Activated T-cell treated with anti-CD3 and anti-CD28 coated beads, Interleukin-2, amount 50 U/mL, for 24 hours (primary cell): Measurements from ENCODE around the gene KIF26B.
"Not testable (repeated sequence)": the region's sequence is repeated elsewhere in the genome, so short reads cannot be mapped to it uniquely, and the experiment has no call there.

Source experiments
- DNase-seq: peaks from one replicate; pipeline ENCODE4 v3.0.0-alpha.2; 2020
- H3K27ac Mint-ChIP-seq: 2 replicates; pipeline ENCODE4 v1.8.0; 2020; ENCODE audit warnings: mild to moderate bottlenecking, mixed read lengths
- H3K27me3 Mint-ChIP-seq: 2 replicates; pipeline ENCODE4 v1.8.0; 2020; ENCODE audit warnings: mixed read lengths
- H3K36me3 Mint-ChIP-seq: 2 replicates; pipeline ENCODE4 v1.8.0; 2020; ENCODE audit warnings: low read depth, mixed read lengths
- H3K4me1 Mint-ChIP-seq: 2 replicates; pipeline ENCODE4 v1.8.0; 2020; ENCODE audit warnings: low read depth, mixed read lengths
- H3K4me3 Mint-ChIP-seq: 2 replicates; pipeline ENCODE4 v1.8.0; 2020; ENCODE audit warnings: mild to moderate bottlenecking, moderate library complexity, mixed read lengths
- H3K9me3 Mint-ChIP-seq: 2 replicates; pipeline ENCODE4 v1.8.0; 2020; ENCODE audit warnings: mixed read lengths

The KIF26B gene

DNA sequence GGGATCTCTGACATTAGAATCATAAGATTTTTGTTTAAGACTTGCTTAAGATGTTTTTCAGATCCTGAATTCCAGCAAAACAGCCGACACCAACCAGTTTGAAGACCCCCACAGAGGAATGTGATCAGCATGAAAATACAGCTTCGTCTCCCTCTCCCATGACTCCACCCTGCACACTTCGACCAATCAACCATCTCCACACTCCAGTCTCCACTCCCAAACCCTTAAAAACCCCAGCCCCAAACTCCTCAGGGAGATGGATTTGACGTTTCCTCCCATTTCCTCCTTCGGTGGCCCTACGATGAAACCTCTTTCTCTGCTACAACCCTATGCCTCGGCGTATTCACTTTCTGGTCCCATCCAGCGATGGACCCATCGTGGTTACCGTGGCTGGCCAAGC is 30.1 kb upstream of the KIF26B start:
- H3K9me3 Mint-ChIP-seq: no peaks in the 10 kb centered on the region
- no peak overlapping the region for H3K4me3 Mint-ChIP-seq
- H3K4me1 Mint-ChIP-seq: no peaks in the 10 kb centered on the region
- H3K27ac Mint-ChIP-seq: no peak overlapping the region
- H3K36me3 Mint-ChIP-seq: no peaks in the 10 kb centered on the region
- H3K27me3 Mint-ChIP-seq: peaks cover 12% of the 10 kb centered on the region
- DNase-seq: no peak

DNA sequence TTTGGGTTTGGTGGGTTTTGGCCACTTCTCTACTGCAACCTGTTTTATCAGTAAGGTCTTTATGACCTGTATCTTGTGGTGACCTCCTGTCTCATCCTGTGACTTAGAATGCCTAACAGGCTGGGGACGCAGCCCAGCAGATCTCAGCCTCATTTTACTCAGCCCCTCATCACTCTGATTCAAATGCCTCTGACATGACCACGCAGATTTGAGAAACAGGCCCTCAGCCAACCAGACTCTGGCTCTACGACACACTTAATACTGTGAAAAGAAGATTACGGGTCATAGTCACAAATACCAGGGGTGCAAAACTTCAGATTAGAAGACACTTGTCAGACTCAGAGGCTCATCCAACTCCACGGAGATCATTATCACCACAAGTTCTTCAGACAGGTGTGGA is 28.3 kb upstream of the KIF26B start:
- no peak for DNase-seq
- Mint-ChIP-seq H3K36me3 (no peaks in the 10 kb centered on the region), H3K4me3 (no peak overlapping the region), H3K27ac (no peak overlapping the region), H3K4me1 (no peaks in the 10 kb centered on the region), H3K9me3 (no peaks in the 10 kb centered on the region), H3K27me3 (peaks cover 21% of the 10 kb centered on the region)

DNA sequence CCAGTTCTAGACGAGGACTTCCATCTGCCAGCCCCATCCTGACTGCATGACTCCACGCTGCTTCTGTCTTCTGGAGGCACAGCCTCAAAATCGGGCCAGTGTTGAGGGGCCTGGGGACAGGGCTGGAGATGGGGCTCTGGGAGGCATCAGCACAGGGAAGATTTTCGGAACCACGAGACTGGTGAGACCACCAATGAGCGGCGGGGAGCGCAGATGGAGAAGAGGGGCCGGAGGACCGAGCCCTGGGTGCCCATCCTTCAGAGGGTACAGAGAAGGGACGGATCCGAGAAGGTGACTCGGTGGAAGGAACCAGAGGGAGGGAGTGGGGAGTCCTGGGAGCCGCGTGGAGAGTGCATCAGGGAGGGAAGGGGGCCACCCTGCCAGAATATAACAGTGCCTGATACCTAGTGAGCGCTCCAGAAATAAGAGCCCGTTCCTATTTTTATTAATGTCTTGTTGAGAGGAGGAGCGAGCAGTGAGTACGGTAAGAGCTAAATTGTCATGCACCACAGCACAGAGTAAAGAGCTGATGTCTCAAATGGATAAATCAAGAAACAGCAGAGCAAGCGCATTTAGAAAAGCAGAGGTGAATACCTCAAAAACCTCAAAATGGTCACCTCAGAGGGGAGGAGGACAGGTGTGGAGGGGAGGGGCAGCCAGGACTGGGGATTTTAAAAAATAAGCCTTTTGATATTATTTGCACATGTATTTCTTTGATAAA is 26.2 kb upstream of the KIF26B start:
- no peaks in the 10 kb centered on the region for H3K36me3 Mint-ChIP-seq
- H3K4me3 Mint-ChIP-seq: no peak overlapping the region
- peaks cover 21% of the 10 kb centered on the region for H3K27me3 Mint-ChIP-seq
- DNase-seq: no peak
- no peaks in the 10 kb centered on the region for H3K9me3 Mint-ChIP-seq
- no peaks in the 10 kb centered on the region for H3K4me1 Mint-ChIP-seq
- no peak overlapping the region for H3K27ac Mint-ChIP-seq

DNA sequence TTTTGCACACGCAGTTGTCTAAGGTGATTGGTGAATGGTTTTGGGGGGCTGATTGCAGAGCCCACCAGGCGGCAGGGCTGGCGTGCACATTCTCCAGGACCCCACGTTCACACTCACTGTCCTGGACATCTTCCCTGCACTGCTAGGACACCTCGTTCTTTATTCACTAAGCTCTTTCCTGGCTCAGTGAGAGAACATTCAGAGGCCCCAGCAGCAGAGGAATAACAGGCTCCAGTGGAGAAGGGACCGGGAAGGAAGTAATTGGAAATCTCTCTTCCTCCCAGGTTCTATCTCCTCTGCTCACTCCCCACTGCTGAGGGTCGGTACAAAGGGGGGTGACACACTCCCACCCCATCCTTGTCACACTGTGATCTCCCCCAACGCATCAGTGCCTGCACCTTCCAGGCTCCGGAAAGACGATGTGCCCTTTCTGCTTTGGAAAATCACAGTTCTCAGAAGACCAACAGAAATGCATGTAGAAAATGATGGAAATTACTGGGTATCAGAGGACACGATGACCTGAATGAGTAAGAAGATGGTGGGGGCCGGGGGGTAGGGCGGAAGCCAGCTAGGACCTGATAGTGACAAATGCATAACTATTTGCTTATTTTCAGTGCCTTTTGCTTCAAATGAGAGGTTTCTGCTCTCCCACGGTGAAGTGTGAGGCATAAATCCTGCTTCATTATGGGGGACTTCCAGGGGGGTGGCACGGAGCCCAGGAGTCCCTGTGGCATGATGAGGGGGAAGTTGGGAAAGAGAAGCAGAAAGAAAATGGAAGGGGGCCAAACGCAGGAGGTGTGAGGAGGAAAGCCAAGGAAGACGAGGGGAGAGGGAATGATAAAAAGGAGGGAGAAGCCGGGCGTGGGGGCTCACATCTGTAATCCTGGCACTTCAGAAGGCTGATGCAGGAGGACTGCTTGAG is 25.2 kb upstream of the KIF26B start:
- Mint-ChIP-seq H3K27ac (no peak overlapping the region), H3K4me3 (no peak overlapping the region), H3K9me3 (no peaks in the 10 kb centered on the region), H3K36me3 (no peaks in the 10 kb centered on the region), H3K4me1 (no peaks in the 10 kb centered on the region), H3K27me3 (peaks cover 21% of the 10 kb centered on the region)
- DNase-seq: no peak

DNA sequence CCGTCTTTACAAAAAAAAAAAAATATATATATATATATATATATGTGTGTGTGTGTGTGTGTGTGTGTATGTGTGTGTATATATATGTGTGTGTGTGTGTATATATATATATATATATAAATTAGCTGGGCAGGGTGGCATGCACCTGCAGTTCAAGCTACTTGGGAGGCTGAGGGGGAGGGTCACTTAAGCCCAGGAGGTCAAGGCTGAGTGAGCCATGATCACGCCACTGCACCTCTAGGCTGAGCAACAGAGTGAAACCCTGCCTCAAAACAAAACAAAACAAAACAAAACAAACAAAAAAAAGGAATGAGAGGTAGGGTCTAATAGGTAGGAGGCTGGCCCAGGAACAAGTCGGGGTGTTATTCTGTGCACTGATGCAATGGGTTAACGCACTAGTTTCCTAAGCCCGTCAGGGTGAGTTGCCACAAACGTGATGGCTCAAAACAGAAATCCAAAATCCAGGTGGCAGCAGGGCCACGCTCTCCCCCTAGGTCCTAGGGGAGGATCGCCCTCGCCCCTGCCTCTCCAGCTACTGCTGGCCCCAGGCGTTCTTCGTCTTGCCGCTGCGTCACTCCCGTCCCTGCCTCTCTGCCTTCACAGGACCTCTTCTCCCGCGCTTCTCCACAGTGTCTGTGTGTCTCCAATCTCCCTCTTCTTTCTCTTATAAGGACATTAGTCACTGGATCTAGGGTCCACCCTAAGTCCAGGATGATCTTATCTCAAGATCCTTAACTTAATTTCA is 24.3 kb upstream of the KIF26B start:
- peaks cover 21% of the 10 kb centered on the region for H3K27me3 Mint-ChIP-seq
- not testable (repeated sequence) for H3K9me3 Mint-ChIP-seq, H3K36me3 Mint-ChIP-seq, H3K4me3 Mint-ChIP-seq, DNase-seq, H3K27ac Mint-ChIP-seq, H3K4me1 Mint-ChIP-seq

DNA sequence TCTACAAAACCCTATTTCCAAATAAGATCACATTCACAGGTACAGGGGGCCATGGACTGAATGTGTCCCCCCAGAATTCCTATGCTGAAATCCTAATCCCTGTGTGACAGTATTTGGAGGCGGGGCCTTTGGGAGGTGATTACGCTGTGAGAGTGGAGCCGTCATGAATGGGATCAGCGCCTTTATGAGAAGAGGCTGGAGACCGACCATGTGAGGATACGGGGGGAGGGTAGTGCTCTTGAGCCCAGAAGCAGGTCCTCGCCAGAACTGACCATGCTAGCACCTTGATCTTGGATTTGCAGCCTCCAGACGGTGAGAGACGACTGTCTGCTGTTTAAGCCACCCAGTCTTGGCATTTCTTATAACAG is 23.8 kb upstream of the KIF26B start:
- no peak overlapping the region for H3K4me3 Mint-ChIP-seq
- H3K9me3 Mint-ChIP-seq: no peaks in the 10 kb centered on the region
- H3K27ac Mint-ChIP-seq: no peak overlapping the region
- no peak for DNase-seq
- peaks cover 21% of the 10 kb centered on the region for H3K27me3 Mint-ChIP-seq
- H3K36me3 Mint-ChIP-seq: no peaks in the 10 kb centered on the region
- no peaks in the 10 kb centered on the region for H3K4me1 Mint-ChIP-seq

DNA sequence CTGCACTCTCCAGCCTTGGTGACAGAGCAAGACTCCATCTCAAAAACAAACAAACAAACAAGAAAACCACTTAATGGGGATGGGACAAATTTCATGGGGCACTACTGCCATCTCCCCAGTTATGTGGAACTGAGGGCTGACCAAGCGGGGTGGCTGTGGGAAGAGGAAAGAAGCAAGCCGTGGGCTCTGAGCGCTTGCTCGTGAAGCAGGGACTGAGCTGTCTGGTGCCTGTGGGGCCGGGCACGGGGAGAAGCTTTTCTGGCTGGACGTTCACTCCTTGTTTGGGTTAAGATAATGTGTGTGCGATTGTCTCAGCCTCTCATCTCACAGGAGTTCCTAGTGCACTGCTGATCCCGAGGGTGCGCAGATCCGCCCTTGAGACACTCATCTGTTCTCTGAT is 22.0 kb upstream of the KIF26B start:
- H3K4me1 Mint-ChIP-seq: no peaks in the 10 kb centered on the region
- no peaks in the 10 kb centered on the region for H3K36me3 Mint-ChIP-seq
- peaks cover 25% of the 10 kb centered on the region for H3K27me3 Mint-ChIP-seq
- H3K27ac Mint-ChIP-seq: no peak overlapping the region
- no peak for DNase-seq
- no peak overlapping the region for H3K4me3 Mint-ChIP-seq
- H3K9me3 Mint-ChIP-seq: no peaks in the 10 kb centered on the region

DNA sequence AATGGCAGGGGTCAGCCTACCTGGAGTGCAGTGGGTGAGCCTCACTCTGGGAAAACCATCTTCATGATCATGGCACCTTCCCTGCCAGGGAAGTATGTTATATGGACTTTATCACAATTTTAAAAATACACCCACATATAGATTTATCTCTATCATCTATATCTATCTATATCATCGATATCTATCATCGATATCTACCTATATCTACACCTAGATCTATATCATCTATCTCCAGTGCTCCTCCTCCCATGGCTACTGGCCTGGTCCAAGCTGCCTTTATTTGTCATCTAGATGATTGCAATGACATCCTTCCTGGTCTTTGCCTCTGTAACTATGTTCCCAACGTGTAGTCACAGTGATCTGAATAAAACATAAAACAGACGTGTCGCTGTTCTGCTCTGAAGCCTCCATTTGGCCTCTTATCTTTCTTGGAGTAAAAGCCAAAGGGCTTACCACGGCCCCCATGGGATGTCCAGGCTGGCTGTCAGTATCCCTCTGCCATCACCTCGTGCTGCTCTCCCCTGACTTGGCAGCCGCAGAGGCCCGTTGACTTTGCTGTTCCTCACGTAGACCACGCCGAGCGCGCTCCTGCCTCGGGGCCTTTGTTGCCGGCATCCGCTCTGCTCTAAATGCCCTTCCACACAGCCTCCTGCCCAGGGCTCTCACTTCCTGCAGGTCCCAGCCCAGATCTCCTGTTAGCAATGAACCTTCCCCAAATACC is 20.6 kb upstream of the KIF26B start:
- H3K4me1 Mint-ChIP-seq: no peaks in the 10 kb centered on the region
- no peaks in the 10 kb centered on the region for H3K36me3 Mint-ChIP-seq
- H3K9me3 Mint-ChIP-seq: no peaks in the 10 kb centered on the region
- no peak overlapping the region for H3K27ac Mint-ChIP-seq
- no peak overlapping the region for H3K4me3 Mint-ChIP-seq
- peaks cover 27% of the 10 kb centered on the region for H3K27me3 Mint-ChIP-seq
- DNase-seq: no peak

DNA sequence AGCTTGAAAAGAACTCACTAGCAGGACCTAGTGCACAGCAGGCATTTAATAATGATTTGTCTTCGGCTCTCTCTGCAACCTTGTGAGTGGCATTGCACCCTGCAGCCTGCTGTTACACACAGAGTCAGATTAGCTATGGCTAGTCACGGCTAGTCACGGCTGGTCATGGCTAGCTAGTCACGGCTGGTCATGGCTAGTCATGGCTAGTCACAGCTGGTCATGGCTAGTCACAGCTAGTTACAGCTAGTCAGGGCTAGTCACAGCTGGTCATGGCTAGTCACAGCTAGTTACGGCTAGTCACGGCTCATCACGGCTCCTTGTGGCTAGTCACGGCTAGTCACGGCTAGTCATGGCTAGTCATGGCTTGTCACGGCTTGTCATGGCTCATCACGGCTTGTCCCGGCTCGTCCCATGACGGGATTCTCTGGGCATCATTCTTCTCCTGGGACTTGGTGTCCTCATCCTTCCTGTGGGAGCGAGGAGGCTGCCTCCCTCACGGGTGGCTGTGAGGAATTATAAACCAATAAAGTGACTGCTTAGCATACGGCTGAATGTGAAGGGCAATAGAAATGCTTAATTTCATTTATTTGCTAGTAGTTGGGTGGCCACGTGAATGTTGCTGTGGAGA is 12.5 kb upstream of the KIF26B start:
- H3K4me3 Mint-ChIP-seq: no peak overlapping the region
- no peaks in the 10 kb centered on the region for H3K9me3 Mint-ChIP-seq
- H3K27me3 Mint-ChIP-seq: peaks cover 12% of the 10 kb centered on the region
- DNase-seq: no peak
- H3K36me3 Mint-ChIP-seq: no peaks in the 10 kb centered on the region
- H3K27ac Mint-ChIP-seq: no peak overlapping the region
- no peaks in the 10 kb centered on the region for H3K4me1 Mint-ChIP-seq

DNA sequence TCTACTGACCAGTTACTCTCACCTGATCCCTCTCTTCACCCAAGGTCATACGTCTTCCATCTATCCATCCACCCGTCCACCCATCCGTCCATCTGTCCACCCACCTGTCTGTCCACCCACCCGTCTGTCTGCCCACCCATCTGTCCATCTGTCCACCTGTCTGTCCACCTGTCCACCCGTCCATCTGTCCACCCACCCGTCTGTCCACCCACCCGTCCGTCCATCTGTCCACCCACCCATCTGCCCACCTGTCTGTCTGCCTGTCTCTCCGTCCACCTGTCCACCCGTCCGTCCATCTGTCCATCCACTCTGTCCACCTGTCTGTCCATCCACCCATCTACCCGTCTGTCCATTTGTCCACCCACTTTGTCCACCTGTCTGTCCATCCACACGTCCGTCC is 11.8 kb upstream of the KIF26B start:
- Mint-ChIP-seq H3K4me1 (no peaks in the 10 kb centered on the region), H3K27me3 (peaks cover 7% of the 10 kb centered on the region), H3K27ac (no peak overlapping the region), H3K4me3 (no peak overlapping the region), H3K36me3 (no peaks in the 10 kb centered on the region), H3K9me3 (no peaks in the 10 kb centered on the region)
- no peak for DNase-seq

DNA sequence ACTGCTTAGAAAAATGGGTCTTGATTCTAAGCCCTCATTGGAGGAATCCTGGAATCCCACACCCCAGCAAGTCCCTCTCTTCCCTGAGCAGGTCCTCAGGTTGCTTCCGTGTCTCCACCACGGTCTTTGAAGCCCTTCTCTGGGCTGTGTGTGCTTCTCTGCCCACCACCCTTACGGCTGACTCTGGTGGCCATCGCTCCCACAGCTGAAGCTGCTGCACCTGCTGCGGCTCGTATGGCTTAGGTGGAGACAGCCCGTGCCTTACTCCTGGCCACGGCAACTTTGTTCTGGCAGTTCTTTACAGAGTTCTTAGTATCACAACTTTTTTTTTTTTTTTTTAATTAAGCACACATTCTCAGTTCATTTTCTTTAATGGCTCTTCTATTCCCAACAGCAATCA is 10.9 kb upstream of the KIF26B start:
- no peaks in the 10 kb centered on the region for H3K9me3 Mint-ChIP-seq
- H3K4me3 Mint-ChIP-seq: no peak overlapping the region
- no peaks in the 10 kb centered on the region for H3K4me1 Mint-ChIP-seq
- H3K27ac Mint-ChIP-seq: no peak overlapping the region
- H3K27me3 Mint-ChIP-seq: peaks cover 6% of the 10 kb centered on the region
- no peaks in the 10 kb centered on the region for H3K36me3 Mint-ChIP-seq
- no peak for DNase-seq

DNA sequence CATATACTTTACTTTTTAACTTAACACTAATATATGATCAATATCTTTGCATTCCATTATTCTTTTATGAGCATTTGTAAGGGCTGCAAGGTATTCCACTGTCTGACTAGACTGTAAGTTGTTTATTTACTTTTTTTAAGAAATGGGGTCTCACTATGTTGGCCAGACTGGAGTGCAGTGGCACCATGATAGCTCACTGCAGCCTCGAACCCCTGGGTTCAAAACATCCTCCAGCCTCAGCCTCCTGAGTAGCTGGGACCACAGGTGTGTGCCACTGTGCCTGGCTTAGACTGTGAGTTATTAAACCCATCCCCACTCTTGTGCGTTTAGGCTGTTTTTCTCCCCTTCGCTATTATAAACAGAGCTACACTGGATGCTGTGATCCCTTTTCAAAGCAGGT is 6.7 kb upstream of the KIF26B start:
- Mint-ChIP-seq H3K36me3 (no peaks in the 10 kb centered on the region), H3K27me3 (peaks cover 42% of the 10 kb centered on the region), H3K9me3 (no peaks in the 10 kb centered on the region), H3K4me3 (no peak overlapping the region), H3K4me1 (peaks cover 3% of the 10 kb centered on the region), H3K27ac (no peak overlapping the region)
- no peak for DNase-seq

DNA sequence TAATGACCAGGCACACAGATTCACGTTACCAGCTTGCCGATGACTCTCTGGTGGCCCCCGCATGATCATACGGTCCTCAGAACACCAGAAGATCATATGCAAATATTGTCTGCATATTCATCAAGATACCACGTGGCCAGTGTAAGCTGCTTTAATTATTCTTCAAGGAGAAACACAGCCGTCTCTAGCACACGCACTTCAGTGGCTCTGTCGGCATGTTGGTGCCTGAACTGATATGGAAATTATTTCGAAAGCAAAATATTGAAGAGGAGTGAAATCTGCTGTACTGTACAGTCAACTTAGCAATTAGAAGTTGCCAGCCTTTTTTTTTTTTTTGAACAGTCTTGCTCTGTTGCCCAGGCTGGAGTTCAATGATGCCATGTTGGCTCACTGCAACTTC is 5.9 kb upstream of the KIF26B start:
- Mint-ChIP-seq H3K36me3 (no peaks in the 10 kb centered on the region), H3K27me3 (peaks cover 50% of the 10 kb centered on the region), H3K9me3 (no peaks in the 10 kb centered on the region), H3K4me1 (peaks cover 11% of the 10 kb centered on the region), H3K4me3 (no peak overlapping the region), H3K27ac (no peak overlapping the region)
- DNase-seq: no peak

DNA sequence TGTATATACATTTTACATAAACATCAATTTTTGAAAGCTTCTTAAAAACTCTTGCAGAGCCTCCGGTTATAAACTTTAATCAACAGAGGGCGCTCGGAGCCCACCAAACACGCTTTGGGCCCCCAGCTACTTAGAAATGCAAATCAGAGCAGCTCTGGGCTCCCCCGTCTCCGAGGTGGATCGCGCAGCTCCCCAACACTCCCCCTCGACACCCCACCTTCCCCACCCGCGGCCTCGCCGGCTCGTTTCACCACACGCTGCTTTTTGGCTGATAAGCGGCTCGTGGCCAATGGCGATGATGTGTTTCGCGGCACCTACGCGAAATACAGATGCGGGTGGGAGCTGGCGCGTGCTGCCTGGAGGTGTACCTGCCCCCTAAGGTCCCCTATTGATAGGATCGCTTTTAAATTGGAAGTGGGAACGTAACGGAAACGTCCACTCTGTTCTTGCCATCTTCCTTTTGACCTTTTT is 1.7 kb upstream of the KIF26B start:
- Mint-ChIP-seq H3K4me3 (peak overlapping the region; percentile 71), H3K4me1 (peaks cover 27% of the 10 kb centered on the region), H3K27me3 (peaks cover 78% of the 10 kb centered on the region), H3K9me3 (no peaks in the 10 kb centered on the region), H3K27ac (no peak overlapping the region), H3K36me3 (no peaks in the 10 kb centered on the region)
- DNase-seq: peak; percentile 77
